NT2/D1 (cell line): ENCODE results near the gene MYOD1.

Experiments used
- SUZ12 ChIP-seq: IDR thresholded peaks from 2 replicates; pipeline ENCODE4 v1.6.1; 2011; ENCODE audit not compliant: insufficient read length, insufficient read depth; ENCODE audit errors: extremely low read depth
- YY1 ChIP-seq: IDR thresholded peaks from 2 replicates; pipeline ENCODE4 v1.6.1; 2011; ENCODE audit not compliant: insufficient read length, insufficient read depth
- ZNF274 ChIP-seq: IDR thresholded peaks from 2 replicates; pipeline ENCODE4 v1.6.1; 2011; ENCODE audit warnings: mild to moderate bottlenecking, low read depth, low read length

DNA sequence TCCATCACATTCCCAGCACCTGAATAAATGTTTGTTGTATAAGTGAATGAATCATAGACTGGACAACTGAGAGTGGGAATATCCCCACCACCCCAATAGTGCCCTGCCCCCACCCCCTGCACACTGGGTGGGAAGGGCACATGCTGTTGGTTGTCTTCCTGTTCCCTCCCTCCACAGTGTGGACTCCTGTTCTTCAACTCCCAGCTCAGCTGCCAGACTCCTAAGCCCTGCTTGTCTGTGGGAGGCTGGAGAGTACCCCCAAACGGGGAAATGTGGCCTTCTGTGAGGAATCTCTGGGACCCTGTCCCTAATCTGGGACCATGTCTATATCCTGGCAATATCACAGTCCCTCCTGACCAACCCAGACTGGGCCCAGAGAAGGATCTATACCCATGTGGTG lies 5.5 kb upstream of the MYOD1 start:
- no peak for TF ChIP-seq SUZ12
- no peak for TF ChIP-seq ZNF274
- TF ChIP-seq YY1, result no peak
